ENCODE results near the gene TLR8.

DNA sequence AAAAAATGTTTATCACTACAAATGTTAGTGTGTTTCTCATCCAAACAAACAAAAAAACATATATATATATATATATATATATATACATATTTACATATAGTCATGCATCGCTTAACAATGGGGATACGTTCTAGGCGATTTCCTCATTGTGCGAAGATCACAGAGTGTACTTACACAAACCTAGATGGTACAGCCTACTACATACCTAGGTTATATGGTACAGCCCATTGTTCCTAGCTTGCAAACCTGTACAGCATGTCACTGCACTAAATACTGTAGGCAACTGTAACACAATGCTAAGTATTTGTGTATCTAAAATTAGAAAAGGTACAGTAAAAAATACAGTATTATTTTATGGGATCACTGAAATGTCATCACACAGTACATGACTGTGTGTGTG is 52.0 kb downstream of the TLR8 start:
- no peak for TF ChIP-seq POLR2A (IDR thresholded peaks at IDR 0.05)
- TF ChIP-seq, protein P1, sequence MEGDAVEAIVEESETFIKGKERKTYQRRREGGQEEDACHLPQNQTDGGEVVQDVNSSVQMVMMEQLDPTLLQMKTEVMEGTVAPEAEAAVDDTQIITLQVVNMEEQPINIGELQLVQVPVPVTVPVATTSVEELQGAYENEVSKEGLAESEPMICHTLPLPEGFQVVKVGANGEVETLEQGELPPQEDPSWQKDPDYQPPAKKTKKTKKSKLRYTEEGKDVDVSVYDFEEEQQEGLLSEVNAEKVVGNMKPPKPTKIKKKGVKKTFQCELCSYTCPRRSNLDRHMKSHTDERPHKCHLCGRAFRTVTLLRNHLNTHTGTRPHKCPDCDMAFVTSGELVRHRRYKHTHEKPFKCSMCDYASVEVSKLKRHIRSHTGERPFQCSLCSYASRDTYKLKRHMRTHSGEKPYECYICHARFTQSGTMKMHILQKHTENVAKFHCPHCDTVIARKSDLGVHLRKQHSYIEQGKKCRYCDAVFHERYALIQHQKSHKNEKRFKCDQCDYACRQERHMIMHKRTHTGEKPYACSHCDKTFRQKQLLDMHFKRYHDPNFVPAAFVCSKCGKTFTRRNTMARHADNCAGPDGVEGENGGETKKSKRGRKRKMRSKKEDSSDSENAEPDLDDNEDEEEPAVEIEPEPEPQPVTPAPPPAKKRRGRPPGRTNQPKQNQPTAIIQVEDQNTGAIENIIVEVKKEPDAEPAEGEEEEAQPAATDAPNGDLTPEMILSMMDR (IDR thresholded peaks at IDR 0.05) = no peak
- no peak for TF ChIP-seq POLR2AphosphoS5 (IDR thresholded peaks at IDR 0.05)

All from gastroesophageal sphincter (tissue), 3 donors.